ENCODE results near the gene FAM47E. TPM values are rescaled to one million over a fixed set of nuclear protein-coding genes. Genes with fewer than 3 reads are reported as not detected.

The FAM47E gene
- total RNA-seq, 1 donor from 2014 or later = 2.9 TPM

DNA sequence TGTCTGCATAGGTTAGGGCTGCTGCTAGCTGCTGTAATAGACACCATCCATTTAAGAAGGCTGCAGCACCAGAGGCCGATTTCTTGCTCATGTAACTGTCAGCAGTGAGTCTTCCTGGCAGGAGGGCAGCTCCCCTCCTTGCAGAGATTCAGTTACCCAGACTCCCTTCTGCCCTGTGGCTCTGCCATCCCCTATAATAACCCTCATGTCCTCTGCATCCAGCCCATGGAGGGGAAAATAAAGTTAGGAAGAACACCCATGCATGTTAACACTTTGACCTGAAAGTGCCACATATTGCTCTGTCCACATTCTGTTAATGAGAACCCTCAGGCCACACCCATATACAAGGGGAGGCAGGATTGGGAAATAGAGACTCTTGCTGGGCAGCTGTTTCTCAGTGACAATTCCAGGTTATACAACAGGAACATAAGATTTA lies 60.4 kb downstream of the FAM47E start:
- Mint-ChIP-seq H3K36me3 (ENCODE audit: unreplicated experiment) (peaks cover 19% of the 10 kb centered on the region), H3K27ac (ENCODE audit: unreplicated experiment) (peak overlapping the region; percentile 94), H3K4me1 (ENCODE audit: low read depth, unreplicated experiment) (peaks cover 32% of the 10 kb centered on the region), H3K9me3 (ENCODE audit: unreplicated experiment) (peaks cover 8% of the 10 kb centered on the region), H3K4me3 (ENCODE audit: unreplicated experiment) (peak overlapping the region; percentile 67), H3K27me3 (ENCODE audit: unreplicated experiment) (peaks cover 2% of the 10 kb centered on the region)
- TF ChIP-seq, protein P1, sequence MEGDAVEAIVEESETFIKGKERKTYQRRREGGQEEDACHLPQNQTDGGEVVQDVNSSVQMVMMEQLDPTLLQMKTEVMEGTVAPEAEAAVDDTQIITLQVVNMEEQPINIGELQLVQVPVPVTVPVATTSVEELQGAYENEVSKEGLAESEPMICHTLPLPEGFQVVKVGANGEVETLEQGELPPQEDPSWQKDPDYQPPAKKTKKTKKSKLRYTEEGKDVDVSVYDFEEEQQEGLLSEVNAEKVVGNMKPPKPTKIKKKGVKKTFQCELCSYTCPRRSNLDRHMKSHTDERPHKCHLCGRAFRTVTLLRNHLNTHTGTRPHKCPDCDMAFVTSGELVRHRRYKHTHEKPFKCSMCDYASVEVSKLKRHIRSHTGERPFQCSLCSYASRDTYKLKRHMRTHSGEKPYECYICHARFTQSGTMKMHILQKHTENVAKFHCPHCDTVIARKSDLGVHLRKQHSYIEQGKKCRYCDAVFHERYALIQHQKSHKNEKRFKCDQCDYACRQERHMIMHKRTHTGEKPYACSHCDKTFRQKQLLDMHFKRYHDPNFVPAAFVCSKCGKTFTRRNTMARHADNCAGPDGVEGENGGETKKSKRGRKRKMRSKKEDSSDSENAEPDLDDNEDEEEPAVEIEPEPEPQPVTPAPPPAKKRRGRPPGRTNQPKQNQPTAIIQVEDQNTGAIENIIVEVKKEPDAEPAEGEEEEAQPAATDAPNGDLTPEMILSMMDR (IDR thresholded peaks at IDR 0.05; ENCODE audit: partially characterized antibody, unreplicated experiment) = no peak
- peak; percentile 35 for DNase-seq

DNA sequence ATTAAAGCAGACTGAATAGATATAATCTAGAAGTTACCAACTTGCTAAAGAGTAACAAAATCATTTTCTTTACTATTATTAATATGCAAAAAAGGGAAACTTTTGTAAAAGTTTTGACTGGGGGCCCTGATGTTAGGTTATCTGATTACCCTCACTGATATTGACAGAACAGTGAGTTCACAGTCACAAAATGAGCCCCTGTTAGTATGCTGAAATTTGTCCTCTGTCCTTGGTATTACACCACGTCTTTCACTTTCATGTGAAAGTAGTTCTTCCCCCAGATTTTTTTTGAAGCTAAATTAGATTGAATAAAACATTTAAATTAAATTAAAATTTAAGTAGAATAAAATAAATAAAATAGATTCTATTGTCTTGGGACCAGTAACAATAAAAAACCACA lies 60.9 kb downstream of the FAM47E start:
- H3K4me3 Mint-ChIP-seq (ENCODE audit: unreplicated experiment) = no peak overlapping the region
- H3K27me3 Mint-ChIP-seq (ENCODE audit: unreplicated experiment) = peaks cover 2% of the 10 kb centered on the region
- TF ChIP-seq, protein P1 (IDR thresholded peaks at IDR 0.05; ENCODE audit: partially characterized antibody, unreplicated experiment) = no peak
- H3K27ac Mint-ChIP-seq (ENCODE audit: unreplicated experiment) = no peak overlapping the region
- no peak for DNase-seq
- H3K9me3 Mint-ChIP-seq (ENCODE audit: unreplicated experiment) = peaks cover 7% of the 10 kb centered on the region
- peaks cover 32% of the 10 kb centered on the region for H3K4me1 Mint-ChIP-seq (ENCODE audit: low read depth, unreplicated experiment)
- peaks cover 24% of the 10 kb centered on the region for H3K36me3 Mint-ChIP-seq (ENCODE audit: unreplicated experiment)

DNA sequence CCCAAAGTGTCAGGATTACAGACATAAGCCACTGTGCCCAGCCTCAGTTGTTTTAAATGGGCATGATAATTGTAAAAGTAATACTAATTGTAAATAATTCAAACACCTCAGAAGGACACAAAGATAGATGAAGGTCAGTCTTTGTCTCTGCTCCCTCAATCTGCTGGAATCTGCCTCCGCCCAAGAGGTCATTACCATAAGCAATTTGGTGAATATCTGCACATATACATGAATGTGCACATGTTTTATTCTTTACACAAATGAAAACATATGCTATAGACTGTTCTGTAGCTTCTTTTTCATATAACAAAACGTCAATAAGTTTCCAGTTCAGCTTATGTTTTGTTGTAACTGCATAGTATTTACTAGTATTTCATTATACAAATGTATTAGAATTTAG lies 62.0 kb downstream of the FAM47E start:
- Mint-ChIP-seq H3K4me3 (ENCODE audit: unreplicated experiment) (no peak overlapping the region), H3K27me3 (ENCODE audit: unreplicated experiment) (peaks cover 2% of the 10 kb centered on the region), H3K4me1 (ENCODE audit: low read depth, unreplicated experiment) (peaks cover 31% of the 10 kb centered on the region), H3K36me3 (ENCODE audit: unreplicated experiment) (peaks cover 33% of the 10 kb centered on the region), H3K27ac (ENCODE audit: unreplicated experiment) (no peak overlapping the region), H3K9me3 (ENCODE audit: unreplicated experiment) (peaks cover 7% of the 10 kb centered on the region)
- TF ChIP-seq, protein P1 (IDR thresholded peaks at IDR 0.05; ENCODE audit: partially characterized antibody, unreplicated experiment) = no peak
- DNase-seq = no peak

DNA sequence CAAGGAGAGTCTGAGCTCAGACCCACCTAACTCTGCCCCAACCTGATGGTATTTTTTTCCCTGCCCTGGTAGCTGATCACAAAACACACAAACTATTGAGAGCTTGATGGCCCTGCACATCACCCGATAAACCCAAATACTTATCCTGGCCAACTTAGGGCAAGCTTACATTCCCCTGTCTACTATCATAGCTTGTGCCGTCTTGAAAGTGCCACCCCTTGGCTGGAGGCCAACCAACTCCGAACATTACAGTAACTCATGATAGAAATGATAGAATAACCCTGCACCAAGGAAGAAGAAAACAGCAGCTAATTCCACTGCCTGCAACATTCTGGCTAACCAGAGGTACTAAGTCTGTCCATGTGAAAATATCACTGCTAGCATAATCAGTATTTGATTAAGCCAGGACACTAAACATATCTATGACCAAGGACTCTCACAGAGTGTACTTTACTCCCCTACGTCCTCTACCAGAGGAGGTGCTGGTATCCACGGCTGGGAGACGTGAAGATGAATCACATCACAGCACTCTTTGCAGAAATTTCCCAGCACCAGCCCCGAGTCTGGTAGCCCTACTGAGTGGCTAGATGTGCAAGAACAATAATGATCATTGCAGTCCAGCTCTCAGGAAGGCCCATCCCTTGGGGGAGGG lies 63.9 kb downstream of the FAM47E start:
- DNase-seq = no peak
- peaks cover 12% of the 10 kb centered on the region for H3K9me3 Mint-ChIP-seq (ENCODE audit: unreplicated experiment)
- no peaks in the 10 kb centered on the region for H3K27me3 Mint-ChIP-seq (ENCODE audit: unreplicated experiment)
- no peak overlapping the region for H3K4me3 Mint-ChIP-seq (ENCODE audit: unreplicated experiment)
- H3K36me3 Mint-ChIP-seq (ENCODE audit: unreplicated experiment) = peaks cover 38% of the 10 kb centered on the region
- no peak overlapping the region for H3K27ac Mint-ChIP-seq (ENCODE audit: unreplicated experiment)
- TF ChIP-seq, protein P1 (IDR thresholded peaks at IDR 0.05; ENCODE audit: partially characterized antibody, unreplicated experiment) = no peak
- H3K4me1 Mint-ChIP-seq (ENCODE audit: low read depth, unreplicated experiment) = peaks cover 15% of the 10 kb centered on the region

DNA sequence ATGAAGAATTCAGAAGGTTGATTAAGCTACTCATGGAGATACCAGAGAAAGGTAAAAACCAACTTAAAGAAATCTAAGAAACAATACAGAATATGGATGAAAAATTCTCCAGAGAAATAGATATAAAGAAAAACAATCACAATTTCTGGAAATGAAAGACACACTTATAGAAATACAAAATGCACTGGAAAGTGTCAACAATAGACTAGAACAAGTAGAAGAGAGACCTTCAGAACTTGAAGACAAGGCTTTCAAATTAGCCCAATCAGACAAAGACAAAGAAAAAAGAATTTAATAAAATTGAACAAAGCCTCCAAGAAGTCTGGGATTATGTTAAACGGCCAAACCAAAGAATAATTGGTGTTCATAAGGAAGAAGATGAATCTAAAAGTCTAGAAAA lies 64.6 kb downstream of the FAM47E start:
- H3K27me3 Mint-ChIP-seq (ENCODE audit: unreplicated experiment) = no peaks in the 10 kb centered on the region
- peaks cover 8% of the 10 kb centered on the region for H3K9me3 Mint-ChIP-seq (ENCODE audit: unreplicated experiment)
- TF ChIP-seq, protein P1 (IDR thresholded peaks at IDR 0.05; ENCODE audit: partially characterized antibody, unreplicated experiment) = no peak
- no peak for DNase-seq
- peaks cover 42% of the 10 kb centered on the region for H3K36me3 Mint-ChIP-seq (ENCODE audit: unreplicated experiment)
- H3K27ac Mint-ChIP-seq (ENCODE audit: unreplicated experiment) = no peak overlapping the region
- no peak overlapping the region for H3K4me3 Mint-ChIP-seq (ENCODE audit: unreplicated experiment)
- H3K4me1 Mint-ChIP-seq (ENCODE audit: low read depth, unreplicated experiment) = peaks cover 7% of the 10 kb centered on the region

Measured in glutamatergic neuron (in vitro differentiated cells).